Stimulated activated CD8-positive, alpha-beta memory T cell treated with anti-CD3 and anti-CD28 coated beads, Interleukin-2, amount 100 ng/mL, for 48 hours (primary cell): ENCODE results near the gene COL11A2.

ENCODE experiments used
- DNase-seq, 2 donors: peaks; one replicate each; pipeline ENCODE4 v3.0.0-alpha.2; 2020; ENCODE audit warnings: low read depth in 2 of 2

COL11A2 gene

DNA sequence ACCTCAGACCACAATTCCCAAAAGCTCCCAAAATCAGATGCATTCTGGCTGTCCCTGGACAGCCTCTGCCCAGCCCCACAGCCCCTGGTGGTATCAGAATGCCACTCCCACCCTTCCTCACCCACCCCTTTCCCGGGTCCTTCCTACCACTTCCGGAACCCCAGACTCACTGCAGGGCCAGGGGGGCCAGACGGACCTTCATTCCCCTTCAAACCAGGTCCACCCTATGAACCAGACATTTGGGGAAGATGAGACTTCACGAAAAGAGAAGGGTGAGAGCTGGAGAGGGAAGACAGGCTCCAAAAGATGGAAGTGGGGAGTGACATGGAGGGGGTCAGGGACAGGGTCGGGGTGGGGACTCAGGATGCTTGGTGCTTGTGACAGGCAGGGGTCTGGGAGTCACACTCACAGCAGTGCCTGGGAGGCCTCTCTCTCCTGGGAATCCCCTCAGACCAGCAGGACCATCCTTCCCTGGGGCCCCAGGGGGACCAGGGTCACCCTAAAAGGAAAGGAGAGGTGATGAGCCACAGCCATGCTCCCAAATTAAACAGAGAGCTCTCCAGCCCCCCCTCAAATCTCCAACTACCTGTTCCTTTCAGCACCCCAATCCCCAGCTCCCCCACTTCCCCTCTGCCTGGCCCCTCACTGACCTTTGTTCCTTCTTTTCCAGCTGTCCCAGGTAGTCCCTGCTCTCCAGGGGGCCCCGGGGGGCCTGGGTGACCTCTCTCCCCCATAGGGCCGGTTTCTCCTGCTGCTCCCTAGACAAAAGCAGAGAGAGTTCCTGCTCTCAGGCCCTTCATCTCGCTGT is 20.2 kb downstream of the COL11A2 start:
- no peak for DNase-seq

DNA sequence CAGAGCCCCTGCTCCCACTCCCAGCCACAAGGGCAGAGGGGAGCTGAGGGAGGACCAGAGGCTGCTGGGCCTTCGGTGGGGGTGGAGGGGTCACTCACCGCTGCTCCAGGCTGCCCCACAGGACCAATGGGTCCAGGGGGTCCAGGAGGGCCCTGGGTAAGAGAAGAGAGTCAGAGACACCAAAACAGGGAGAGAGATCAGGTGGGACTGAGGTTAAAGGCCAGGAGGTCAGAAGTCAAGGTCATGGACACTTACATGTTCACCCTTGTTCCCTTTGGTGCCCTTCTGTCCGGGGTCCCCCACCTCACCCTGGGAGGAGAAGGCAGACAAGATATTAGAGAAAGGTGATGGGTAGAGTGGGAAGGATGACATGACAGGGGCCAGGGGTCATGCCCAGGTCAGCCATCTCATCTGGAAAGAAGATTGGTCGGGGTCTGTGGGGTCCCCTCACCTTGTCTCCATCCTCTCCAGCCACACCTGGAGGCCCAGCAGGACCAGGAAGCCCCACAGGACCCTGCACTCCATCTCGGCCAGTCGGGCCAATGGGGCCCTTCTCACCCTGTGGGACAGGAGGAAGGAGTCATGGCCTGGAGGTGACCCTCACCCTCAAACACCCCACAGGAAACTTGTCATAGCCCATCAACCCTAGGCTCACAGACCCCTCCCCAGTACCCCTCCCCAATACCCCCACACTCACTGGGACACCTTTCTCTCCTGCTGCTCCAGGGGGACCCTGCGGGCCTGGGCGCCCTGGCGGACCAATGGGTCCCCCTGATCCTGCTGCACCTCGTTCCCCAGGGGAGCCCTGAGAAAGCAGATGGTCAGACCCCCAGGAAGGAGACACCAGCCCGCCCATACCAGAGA is 21.0 kb downstream of the COL11A2 start:
- no peak for DNase-seq

DNA sequence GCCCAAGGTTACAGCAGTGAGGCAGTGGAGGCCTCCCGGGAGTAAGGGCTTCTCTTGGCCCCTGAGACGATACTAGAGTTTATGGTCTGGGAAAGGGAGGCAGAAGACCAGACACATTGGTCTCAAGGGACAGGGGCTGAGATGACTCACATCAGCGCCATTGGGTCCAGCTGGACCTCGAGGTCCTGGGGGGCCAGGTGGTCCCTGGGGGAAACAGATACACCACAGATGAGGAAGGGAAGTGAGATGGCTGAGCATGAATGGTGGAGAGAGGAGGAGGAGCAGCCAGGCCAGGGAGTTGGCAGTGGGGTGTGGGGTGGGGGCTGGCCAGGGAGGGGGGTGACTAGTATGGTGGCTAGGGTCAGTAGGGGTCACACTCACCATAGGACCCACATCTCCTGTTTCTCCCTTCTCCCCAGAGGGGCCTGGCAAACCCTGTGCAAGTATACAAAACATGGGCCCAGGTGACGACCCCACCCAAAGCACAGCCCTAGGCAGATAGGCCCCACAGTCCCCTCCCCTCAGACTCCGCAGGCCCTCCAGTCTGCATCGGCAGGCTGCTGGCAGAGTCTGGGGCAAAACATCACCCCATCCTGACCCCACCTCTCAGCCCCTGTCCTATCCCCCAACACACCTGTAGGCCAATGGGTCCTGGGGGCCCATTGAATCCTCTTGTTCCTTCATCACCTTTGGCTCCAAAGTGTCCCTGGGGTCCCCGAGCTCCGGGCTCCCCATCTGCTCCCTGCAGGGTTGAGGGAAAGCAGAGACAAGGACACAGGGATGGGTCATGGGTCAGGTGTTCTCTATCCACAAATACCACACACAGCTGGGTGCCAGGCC is 21.9 kb downstream of the COL11A2 start:
- no peak for DNase-seq

DNA sequence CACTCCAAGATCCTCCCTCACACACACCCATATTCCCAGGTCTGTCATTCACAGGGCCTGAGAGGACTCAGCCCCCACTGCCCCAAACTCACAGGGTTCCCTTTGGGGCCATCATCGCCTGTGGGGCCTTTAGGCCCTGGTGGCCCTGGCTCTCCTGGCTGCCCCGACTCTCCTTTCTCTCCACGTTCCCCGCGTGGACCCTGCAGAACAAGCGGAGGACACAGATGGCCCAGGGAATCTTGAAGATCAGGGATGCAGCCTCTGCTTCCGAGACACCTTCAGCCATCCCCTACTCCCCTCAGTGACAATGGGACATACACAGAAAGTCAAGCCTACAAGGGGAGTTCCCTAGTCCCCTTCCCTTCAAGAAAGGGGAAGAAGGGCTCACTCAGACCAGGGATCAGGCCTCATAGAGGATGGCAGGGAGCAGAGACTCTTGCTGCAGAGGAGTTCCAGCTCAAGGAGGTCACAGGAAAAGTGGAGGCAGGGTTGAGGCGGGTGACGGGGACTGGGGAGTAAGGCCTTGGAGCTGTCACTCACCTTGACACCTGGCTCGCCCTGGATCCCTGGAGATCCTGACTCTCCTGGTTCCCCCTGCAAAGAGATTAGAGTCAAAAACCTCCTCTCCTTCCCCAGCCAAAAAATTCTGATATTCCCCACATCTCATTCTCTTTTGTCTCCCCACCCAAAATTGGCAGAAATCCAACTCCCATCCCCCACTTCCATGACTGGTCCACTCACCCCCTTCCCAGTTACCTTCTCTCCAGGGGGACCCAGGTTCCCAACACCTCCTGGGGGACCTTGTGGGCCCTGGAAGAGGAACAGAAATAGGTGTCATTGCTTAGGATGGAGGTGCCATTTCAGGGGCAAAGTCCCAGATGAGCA is 22.7 kb downstream of the COL11A2 start:
- no peak for DNase-seq

DNA sequence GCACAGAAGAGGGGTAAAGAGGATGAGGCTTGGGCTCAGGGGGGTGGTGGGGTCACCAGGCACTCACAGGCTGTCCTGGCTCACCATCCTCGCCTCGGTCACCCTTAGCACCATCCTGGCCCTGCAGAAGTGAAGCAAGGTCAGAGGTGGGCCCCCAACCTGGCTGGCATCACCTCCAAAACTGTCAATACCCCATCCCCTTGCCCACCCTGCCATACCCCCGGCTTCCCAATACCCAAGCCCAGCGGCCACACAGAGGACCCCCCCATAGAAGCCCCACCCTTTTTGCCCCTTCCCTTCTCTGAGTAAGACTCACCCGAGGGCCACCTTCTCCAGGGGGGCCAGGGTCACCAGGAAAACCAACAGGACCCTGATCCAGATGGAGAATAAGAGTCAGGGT is 23.6 kb downstream of the COL11A2 start:
- no peak for DNase-seq

DNA sequence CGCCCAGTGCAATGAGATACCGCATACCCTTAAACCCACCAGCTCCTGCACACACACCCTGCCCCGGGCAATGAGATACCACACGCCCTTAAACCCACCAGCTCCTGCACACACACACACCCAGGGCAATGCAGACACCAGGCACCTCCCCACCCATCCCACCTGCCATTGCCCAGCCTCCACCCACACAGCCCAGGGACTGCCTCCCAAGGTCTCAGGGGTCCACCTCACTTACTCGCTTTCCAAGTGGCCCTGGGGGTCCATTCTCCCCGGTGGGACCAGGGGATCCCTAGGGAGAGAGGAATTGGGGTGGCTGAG is 24.0 kb downstream of the COL11A2 start:
- DNase-seq: no peak

DNA sequence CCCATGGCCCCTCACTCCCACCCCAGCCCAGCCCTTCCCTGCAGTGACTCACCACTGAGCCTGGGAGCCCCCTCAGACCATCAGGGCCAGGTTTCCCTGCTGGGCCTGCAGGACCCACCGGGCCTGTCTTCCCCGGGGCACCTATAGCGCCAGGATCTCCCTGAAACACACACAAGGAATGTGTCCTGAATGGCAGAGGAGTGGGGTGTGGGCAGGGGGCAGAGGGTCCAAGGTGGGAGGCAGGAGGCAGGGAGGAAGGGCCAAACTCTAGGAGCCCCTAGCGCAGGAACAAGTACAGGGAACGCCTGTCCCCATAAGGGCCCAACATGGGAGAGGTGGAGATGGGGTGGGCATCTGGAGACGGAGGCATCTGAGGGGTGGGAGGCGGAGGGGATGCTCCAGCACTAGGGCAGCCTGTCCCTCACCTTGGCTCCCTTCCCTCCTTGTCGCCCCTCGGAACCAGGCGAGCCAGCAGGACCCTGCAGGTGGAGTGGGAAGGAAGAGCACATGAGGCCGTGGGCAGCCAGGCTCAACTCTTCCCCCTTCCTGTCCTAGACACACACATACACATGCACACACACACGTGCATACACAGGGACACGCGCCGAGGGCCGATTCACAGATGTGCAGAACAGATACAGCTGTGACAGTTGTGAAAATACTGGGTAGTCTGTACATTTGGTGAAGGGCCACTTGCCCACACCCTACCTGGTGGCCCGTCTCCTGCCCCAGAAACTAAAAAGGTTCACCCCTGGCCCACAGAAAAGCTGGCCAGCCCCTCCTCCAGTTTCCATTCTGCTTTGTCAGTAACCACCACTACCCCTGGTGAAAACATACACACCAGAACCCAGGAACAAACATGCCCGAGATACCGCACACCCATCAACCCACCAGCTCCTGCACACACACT is 24.6 kb downstream of the COL11A2 start:
- DNase-seq: no peak

DNA sequence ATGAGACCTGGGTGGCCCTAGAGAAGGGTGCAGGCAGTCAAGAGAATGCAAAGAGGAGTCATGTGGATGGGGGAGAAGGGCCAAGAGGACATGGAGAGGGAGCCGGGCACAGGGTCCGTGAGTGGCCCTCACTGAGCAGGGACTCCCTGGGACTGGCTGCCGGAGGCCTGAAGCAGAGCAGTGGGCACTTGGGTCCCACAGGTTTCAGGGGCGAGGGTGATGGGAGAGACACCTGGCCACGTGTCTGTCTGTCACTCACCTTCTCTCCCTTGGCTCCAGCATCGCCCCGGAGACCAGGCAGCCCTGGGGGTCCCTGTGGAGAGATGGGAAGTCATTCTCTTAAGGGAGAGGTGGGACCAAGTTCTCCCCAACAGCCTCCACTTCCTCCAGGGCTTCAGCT is 25.5 kb downstream of the COL11A2 start:
- no peak for DNase-seq

DNA sequence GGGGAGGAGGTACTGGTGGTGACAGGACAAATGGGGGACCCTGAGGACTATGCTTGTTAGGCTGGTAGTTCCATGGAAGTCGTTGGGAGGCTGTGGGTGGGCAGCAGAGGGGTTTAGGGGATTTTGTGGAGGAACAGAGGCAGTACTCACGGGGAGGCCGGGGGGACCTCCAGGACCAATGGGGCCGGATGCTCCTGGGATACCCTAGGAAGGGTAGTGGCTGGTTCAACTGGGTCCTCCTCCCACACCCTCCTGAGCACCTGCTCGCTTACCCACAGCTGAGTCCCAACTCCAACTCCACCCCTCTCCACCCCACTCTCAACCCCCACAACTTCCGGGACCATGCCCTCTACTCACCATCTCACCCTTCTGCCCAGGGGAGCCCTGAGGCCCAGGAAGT is 25.9 kb downstream of the COL11A2 start:
- DNase-seq: no peak

DNA sequence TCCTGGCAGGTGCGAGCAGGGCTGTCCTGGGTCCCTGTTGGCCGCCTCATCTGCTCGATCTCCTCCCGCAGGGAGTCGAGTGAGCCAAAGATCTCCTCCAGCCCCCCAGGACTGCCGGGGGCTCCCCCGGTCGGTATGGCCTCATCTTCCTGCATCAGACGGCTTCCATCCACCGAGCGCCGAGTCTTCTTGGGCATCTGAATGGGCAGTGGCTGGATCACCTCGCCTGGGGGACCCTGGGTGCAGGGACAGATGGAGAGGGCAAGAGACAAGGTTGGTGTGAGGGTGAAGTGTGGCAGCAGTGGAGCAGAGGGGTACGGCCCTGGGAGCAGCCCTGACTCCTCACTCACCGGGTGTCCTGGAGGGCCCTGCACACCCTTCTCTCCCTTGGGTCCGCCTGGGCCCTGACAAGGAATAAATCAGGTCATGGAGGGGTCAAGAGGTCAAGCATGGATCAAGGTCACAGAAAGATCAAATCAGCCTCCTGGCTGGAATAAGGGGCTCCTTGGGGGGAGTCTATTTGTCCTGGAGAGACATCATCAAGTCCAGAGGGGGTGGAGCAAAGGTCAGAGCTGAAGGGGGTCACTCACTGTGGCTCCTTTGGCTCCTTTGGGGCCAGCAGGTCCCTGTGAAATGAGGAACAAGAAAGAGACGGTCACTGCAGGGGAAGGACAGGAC is 26.5 kb downstream of the COL11A2 start:
- no peak for DNase-seq

DNA sequence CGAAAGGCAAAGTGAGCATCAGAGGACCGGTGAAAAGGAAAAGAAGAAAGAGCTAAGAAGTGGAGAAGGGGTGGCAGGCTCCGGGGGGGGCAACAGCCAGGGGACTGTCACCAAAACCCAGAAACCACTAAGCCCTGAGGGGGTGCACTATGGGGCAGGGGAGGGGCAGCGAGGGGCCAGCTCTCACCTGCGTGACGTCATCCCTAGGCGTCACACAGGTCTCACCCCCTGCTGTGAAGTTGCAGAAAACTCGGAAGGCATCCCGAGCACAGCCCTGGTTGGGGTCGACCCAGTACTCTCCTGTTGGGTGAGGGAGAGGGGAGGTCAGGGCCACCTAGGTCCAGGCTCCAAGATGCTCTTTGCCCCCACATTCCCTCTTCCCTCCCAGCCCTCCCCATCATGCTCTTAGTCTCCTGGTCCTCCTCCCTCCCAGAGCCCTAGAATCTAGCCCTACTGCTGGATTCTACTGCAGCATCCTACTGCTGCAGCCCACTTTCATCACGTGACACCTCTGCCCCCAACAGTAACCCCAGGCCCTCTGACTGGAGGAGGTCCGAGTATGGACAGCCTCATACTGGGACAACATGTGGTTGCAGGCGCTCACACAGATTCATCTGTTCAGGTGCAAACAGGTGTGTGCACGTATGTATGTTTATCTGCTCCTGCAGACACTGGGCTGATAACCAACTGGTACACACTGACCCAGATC is 27.4 kb downstream of the COL11A2 start:
- DNase-seq: no peak

DNA sequence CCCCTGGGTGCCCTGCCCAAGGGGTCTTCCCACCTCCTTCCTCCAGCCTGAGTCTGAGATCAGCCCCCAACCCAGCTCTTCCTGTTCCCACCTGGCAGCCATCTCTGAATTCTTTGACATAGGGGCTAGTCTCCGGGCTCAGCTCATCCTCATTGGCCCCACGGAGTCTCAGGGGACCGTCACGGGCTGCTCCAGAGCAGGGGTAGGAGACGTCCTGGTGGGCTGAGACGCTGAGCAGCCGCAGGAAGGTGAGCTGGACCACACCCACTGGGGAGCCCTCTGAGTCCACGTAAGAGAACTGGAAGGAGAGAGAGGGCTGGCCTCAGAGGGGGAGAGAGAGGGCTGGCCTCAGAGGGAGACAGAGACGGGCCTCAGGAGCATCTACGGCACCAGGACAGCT is 28.1 kb downstream of the COL11A2 start:
- no peak for DNase-seq

DNA sequence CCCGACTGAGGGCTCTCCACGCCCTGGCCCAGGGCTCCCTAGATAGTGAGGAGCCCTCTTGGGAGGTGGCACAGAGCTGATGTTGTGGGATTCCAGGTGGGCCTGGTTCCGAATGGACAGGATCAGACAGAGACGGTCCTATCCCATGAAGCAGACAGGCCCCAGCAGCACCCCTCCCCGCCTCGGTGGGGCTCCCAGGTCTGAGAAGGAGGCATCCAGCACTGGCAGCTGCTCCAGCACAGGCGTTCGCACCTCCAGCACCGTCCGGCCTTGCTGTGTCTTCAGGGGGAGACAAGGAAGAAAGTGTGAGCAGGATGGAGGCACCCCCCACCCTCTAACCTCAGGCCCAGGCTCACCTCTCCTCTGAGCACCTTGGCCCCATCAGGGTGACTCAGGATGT is 28.7 kb downstream of the COL11A2 start:
- no peak for DNase-seq

DNA sequence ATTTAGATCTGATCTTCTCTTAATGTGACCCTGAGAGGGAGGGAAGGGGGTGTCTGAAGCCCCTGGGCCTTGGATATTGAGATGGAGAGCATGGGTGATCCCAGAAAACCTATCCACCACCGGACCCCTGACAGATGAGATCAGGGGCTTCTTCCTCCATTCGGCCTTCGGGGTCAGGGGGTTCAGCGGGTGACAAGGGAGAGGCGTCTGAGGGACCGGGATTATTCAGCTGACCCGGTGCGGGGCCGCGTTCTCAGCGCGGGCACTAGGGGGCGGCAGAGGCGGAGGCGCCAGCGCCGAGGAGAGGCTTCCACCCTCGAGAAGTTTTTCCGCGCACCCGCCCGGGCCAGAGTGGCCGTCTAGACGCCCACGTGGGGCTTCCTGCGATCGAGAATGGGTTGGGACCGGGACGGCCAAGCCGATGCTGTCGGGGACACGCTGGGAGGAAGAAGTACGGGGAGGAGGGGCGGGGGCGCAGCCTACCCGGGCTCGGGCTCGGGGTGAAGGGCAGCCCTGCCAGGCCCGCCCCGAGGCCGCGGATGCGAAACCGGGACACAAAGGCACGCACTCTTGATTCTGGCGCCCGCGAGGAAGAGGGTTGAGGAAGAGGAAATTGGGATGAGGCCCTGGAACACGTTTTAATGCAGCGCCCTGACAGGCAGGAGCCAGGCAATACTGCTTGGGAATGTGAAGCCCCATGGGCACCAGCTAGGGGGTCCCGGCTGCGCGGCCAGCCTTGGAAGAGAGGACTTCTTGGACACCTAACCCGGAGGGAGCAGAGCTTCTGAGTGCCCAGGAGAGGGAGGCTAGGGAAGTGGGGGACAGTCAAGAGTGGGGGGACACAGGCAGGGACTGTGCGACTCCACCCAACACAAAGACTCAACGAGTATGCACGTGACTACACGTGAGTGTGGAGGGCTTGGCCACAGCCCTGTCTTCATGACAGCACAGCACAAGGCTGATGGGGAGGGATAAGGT is 30.6 kb downstream of the COL11A2 start:
- DNase-seq: peak; percentile 71 to 81

DNA sequence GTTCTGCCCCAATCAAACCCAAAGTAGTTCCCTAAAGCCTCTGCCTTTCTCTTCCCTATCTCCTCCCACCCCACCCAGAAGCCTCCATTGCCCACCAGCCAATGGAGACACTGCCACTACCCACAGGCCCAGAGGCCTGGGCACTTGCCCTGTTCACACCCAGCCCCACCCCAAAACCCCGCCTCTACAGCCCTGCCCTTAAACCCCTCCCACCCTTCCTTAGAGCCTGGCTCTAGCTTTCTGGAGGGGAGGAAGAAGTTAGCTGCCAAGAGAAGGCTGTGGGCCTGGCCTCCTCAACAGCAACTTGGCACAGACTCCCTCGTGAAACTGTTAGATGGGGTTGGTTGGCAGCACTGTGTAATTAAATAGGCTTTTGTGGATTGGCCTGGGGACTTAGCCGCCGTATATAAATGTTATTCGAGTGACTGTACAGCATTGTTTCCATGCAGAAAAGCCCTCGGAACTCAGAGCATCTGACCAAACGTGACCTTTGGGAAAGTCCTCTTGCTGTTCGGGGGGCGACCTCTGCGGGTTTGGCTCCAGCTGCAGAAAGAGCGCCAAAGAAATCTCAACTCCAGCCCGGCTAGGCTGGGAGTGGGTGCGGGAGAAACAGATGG is 31.4 kb downstream of the COL11A2 start:
- no peak for DNase-seq

DNA sequence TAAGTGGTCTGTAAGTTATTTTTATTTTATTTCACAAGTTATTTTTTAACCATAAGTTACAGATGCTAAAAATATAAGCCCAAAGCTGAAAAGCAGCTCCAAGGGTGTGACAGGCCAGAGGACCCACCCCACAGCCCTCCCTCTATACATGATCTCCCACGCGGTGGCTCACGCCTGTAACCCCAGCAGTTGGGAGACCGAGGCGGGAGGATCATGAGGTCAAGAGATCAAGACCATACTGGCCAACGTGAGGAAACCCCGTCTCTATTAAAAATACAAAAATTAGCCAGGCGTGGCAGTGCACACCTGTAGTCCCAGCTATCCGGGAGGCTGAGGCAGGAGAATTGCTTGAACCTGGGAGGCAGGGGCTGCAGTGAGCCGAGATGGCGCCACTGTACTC is 32.2 kb downstream of the COL11A2 start:
- DNase-seq: no peak

DNA sequence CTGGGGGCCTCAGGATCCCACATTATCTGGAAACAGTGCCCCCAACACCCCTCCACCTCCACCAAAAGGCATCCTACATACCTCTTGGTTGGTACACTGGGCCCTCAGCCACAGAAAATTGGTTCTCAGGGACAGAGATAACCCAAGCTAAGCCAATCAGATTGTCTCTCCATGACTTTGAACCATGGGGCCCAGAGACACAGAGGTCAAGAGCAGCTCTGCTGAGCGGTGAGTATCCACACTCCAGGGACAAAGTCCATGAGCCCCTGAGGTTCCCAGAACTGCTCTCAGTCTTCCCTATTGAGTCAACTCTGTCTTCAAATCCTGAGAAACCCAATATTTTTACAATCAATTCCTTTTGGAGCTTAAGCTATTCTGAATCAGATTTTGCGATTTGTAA is 35.3 kb downstream of the COL11A2 start:
- no peak for DNase-seq
